Measurements from ENCODE around the gene SUCLG2.

Gene SUCLG2

DNA sequence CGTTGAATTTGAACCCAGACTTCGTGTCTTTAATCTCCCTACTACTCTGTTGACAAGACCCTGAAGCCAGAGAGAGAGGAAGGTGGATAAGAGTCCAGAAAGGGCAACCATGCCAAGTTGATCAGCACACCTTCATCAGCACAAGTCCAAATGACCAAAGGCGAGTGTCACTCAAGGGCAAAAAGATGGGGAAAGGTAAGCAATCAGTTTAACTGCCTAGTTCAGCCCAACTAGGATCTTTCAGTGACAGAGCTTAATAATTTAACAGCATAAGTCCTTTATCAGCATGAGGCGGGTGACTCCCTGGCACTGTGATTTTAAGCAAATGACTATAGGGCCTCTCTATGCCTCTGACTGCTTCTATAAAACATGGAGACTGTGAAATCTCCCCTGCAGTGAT, 6.2 kb downstream of the SUCLG2 start:
- no peak for DNase-seq

- no peak for DNase-seq
Observed at GRCh38 chr3:67647390-67647878, 7.0 kb downstream of the SUCLG2 start.

- DNase-seq = no peak
Observed at GRCh38 chr3:67646586-67647234, 7.7 kb downstream of the SUCLG2 start.

DNA sequence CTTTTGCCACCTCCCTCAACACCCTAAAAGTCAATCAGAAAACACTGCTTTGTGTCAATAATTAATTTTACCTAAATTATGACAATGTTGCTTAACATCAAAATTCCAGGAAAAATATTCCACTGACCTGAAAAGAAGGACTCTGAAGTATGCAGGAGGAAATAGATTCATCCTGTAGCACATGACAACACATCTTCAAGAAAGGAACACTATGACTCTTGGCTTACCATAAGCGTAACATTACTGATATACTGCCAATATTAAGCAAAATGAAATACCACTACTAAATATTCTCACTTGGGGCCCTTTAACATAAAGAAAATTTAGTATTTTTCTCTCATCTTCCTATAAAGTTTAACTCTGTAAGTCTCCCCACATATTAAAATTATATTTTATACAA, 9.6 kb downstream of the SUCLG2 start:
- DNase-seq = no peak

GRCh38 chr3:67642734-67643133, 11.7 kb downstream of the SUCLG2 start:
- no peak for DNase-seq

DNA sequence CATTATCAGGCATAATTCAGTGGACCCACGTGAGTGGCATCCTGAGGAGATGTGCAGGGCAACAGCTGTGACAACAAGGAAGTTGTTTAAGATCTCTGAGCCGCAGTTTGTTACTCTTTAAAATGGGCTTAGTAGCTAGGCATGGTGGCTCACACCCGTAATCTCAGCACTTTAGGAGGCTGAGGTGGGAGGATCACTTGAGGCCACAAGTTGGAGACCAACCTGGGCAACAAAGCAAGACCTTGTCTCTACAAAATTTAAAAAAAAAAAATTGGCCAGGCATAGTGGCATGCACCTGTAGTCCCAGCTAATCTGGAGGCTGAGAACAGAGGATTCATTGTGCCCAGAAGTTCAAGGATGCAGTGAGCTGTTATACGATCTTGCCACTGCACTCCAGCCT, 12.2 kb downstream of the SUCLG2 start:
- no peak for DNase-seq

- DNase-seq = no peak
Observed at GRCh38 chr3:67641451-67641850, 13.0 kb downstream of the SUCLG2 start.

DNA sequence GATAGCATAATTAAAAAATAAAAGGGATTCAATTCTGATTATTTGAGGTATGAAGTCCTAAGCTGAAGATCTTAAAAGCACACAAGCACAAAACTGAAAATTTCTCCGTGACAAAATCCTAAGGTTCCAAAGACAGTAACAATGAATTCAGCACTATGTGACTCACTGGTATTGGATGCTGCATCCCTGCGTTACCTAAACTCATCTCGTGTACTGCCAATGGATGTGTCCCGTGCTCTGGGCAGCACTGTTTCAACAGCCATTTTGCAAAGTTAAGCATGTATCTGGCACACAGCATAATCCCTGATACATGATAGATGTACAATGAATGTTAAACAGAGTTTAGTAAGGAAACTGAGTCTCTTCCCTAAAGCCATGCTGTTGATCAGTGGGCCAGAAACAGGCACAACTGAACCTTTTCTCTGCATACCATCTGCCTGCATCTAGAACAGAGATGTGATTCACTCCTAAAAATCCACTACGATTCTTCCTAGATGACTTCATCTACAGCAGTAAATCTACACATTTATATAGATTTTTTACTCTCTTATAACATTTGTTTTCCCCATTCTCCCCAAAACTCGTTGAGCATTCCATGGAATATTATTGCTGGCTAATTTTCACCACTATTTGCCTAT, 14.3 kb downstream of the SUCLG2 start:
- no peak for DNase-seq

DNA sequence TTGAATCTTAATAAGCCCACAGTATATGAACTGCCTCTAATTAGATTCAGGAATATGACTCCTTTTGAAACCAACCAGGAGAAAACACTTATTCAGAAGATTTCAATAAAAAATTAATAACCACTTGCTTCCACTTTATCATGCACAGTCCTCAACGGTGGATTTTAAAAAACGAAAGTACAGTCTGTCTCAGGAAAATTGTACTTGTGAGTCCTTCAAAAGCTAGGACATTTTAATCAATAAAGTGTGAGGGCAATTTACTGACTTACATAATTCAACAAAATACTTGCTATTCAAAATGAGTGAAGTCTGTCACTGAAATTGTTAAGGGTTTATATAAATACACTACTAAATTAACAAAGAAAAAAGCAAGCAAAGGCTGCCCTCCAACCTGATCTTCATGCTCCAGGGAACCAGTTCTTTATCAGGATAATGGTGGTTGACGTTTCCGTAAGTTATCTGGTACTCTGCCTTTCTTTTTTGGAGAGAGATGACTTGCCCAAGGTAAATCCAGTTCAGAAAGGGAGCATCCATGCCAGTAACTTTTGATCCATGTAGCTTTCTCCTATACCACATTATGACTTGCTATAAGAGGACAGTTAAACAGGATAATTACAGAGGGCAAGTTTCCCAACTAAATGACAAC, 17.0 kb downstream of the SUCLG2 start:
- no peak for DNase-seq

DNA sequence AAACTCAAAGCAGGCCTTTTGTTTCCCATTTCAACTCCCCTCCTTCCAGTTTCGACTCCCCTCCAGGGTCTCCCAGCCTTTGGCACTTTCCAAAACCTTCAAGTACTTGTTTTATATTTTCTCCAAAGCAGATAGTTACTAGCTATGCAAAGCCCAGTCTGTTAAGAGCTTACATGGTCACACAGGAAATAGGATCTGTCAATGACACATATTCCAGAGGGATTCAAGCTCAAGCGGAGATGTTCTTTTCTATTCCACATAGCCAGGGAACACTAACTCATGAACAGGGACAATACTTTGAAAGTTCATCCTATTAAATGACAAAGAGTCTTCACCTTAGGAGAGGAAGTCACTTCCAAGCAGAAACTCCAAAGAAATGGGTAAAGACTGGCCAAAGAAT, 18.6 kb downstream of the SUCLG2 start:
- DNase-seq = no peak

DNA sequence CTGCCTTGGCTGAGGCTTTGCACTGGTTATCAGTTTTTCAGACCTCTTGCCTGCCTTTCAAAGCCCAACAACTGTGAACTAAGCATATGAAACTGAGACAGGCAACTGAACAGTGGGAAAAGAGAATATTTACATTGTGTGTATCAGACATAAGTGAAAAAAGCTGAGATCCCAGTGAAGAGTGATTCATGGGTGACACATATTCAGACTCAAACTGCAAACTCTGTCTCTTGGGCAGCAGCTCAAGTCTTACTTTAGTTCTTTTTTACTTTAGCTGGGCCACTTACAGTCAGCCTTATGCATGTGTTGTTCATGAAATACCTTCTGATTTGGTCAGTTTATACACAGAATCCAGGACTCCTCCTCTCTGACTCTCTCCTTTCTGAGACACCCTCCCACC, 19.2 kb downstream of the SUCLG2 start:
- no peak for DNase-seq

DNA sequence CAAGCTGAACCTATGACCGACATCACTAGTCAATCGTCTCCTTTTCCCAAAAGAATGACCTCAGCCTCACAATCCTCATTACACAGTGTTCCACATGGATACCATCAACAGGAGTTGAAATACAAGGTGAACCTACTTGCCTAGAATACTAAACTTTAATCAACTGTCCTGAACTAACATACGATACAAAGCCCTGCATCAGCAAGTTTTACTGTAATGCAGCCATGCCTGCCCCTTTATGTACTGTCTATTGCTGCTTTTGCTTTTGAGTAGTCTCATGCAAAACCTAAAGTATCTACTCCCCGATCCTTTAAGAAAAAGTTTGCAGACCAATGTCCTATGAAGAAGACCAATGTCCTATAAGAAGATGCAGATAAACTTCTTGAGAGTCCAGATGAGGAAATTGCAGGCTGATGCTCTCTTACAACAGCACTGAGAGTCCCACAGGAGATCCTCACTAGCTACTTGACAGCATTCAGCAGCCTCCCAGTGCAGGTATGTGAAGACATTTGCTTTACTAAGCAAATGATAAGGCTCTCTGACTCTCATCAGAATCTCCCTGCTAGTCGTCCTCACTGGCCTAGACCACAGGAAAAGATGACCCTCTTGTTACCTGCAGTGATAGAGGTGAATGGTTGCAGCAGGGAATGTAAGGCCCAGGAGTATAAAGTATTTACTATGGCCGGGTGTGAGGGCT, 23.6 kb downstream of the SUCLG2 start:
- DNase-seq = no peak

DNA sequence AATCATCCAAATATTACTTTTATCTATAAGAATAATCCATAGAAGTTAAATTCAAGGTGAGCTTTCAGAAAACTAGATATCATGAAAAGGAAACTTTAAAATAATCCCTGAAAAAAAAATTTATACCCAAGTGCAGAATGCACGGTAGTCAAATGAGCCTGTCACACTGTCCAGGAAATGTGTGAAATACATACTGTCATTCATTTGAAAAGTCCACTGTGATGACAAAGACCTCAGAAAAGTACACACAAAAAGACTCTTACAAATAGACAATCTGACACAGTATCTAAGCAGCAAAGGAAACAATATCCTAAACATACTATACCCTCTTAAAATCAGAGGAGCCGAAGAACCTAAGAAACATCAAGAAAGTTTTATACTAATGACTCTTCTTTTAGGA, 29.7 kb downstream of the SUCLG2 start:
- no peak for DNase-seq

DNA sequence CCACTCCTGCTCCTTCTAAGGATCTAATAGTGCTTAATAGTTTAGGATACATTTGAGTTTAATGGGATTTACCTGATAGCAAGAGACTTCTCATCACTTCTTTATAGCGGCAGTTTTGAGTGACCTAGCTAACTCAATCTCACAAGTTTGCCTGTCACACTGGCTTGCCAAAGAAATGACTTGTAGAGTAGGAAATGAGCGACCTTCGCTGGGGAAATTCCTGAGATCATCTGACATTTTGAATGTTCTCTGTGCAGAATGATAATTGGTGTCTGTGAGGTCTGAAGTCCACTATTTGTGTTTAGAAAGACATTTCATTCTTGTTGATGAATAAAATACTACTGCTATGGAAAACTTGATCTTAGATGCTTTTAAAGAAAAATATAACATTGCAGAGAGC, 30.3 kb downstream of the SUCLG2 start:
- no peak for DNase-seq

- DNase-seq = no peak
Observed at GRCh38 chr3:67622652-67623051, 31.8 kb downstream of the SUCLG2 start.

- no peak for DNase-seq
Observed at GRCh38 chr3:67620869-67621268, 33.5 kb downstream of the SUCLG2 start.

- DNase-seq = no peak
Observed at GRCh38 chr3:67619991-67620390, 34.4 kb downstream of the SUCLG2 start.

GRCh38 chr3:67617518-67617917, 36.9 kb downstream of the SUCLG2 start:
- no peak for DNase-seq

DNA sequence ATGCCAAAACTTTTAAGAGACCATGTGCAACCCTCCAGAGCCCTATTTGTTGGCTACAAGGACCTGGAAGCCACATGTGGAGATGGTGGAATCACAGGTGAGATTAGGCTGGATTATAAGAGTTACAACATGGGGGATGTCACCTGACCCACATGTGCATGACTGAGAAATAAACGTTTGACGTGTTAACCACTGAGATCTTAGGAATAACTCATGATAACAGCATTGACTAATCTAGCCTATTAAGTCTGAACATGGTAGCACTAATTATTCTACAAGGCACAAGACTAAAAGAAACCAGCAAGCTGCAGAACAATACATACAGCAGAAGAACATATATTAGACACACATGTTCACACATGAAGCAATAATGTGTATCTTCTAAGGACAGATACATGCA, 38.4 kb downstream of the SUCLG2 start:
- DNase-seq = no peak

DNA sequence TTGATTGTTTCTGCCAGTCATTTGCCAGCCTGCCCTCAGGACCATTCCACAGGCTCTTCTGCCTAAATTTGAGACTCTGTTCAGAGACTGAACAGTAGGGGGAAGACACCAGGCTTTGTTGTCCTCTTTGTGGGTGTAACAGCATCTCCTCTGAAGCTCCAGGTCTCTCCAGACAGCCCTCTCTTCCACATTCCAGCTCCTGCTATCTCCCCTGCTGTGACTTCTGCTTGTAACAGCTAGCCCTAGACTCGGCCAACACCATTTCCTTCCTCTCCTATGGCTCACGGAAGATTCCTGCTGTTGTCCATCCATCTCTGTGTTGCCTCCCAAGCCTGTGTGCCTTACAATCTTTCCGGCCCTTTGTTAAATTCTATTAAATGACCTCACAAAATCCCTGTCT, 40.2 kb downstream of the SUCLG2 start:
- DNase-seq = no peak

DNA sequence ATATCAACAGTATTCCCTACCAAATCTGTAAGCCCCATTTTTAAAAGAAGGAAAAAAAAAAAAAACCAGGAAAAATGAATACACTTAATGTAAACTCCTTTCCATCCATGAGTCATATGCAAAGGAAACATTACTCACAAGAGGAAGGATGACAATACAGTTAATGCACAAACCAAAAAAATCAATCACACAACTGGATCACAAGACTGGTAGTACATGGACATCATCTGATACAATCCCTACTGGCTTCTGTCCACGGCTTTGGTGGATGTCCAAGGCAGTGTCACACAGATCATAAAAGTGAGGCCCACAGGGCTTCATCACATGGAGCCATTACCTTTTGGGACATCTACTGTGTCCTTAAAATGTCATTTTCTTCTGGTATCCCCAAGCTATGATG, 44.0 kb downstream of the SUCLG2 start:
- no peak for DNase-seq

DNA sequence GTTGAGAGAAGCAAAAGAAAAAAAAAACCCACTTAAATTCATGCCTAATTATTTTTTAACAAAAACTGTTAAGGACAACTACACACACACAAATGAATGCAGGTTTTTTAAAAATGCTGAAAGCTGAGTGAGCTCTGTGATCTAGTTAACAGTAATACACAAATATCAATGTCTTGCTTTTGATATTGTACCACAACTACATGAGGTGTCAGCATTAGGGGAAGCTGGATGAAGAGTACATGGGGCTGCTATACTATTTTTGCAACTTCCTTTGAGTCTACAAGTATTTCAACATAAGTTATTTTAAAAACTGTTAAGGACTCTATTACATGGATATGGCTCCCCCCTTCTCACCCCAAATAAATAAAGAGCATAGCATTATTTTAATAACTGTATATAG, 44.7 kb downstream of the SUCLG2 start:
- no peak for DNase-seq

DNA sequence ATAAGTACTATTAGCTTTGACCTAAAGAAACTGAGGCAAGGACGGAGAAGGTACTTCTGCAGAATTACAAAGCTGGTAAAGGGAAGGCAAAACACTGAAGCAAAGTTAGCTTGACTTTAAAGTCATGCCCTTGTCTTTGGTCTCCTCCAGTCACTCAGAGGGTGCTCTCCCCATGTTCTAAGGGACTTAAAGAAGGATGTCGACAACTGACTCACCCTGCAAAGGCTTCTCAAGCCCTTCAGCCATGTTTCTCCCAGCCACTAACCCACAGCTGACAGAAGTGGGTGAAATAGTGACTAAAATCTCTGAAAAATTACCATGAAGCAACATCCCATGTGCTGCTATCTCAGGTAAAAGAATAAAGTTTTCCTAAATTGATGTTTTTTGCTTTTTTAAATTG, 46.4 kb downstream of the SUCLG2 start:
- DNase-seq = no peak

GRCh38 chr3:67605377-67605776, 49.0 kb downstream of the SUCLG2 start:
- no peak for DNase-seq

All from activated CD8-positive, alpha-beta memory T cell treated with anti-CD3 and anti-CD28 coated beads, Interleukin-2, amount 50 U/mL, for 4 hours (primary cell).